Smooth muscle cell of trachea (primary cell): ENCODE data around the gene APOB. TPM values are rescaled to one million over a fixed set of nuclear protein-coding genes. Genes with fewer than 3 reads are reported as not detected.

Experiments used
- total RNA-seq: library from RNA; depleted of rRNA; stranded (reverse); fragments of >200 nt; gene quantifications from 2 replicates; pipeline ENCODE4 v1.2.1, GENCODE V29; 2014

APOB gene, protein sequence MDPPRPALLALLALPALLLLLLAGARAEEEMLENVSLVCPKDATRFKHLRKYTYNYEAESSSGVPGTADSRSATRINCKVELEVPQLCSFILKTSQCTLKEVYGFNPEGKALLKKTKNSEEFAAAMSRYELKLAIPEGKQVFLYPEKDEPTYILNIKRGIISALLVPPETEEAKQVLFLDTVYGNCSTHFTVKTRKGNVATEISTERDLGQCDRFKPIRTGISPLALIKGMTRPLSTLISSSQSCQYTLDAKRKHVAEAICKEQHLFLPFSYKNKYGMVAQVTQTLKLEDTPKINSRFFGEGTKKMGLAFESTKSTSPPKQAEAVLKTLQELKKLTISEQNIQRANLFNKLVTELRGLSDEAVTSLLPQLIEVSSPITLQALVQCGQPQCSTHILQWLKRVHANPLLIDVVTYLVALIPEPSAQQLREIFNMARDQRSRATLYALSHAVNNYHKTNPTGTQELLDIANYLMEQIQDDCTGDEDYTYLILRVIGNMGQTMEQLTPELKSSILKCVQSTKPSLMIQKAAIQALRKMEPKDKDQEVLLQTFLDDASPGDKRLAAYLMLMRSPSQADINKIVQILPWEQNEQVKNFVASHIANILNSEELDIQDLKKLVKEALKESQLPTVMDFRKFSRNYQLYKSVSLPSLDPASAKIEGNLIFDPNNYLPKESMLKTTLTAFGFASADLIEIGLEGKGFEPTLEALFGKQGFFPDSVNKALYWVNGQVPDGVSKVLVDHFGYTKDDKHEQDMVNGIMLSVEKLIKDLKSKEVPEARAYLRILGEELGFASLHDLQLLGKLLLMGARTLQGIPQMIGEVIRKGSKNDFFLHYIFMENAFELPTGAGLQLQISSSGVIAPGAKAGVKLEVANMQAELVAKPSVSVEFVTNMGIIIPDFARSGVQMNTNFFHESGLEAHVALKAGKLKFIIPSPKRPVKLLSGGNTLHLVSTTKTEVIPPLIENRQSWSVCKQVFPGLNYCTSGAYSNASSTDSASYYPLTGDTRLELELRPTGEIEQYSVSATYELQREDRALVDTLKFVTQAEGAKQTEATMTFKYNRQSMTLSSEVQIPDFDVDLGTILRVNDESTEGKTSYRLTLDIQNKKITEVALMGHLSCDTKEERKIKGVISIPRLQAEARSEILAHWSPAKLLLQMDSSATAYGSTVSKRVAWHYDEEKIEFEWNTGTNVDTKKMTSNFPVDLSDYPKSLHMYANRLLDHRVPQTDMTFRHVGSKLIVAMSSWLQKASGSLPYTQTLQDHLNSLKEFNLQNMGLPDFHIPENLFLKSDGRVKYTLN (N-terminal part only)
- under 0.01 TPM in 1 of 2 replicates, not detected in the other for total RNA-seq

DNA sequence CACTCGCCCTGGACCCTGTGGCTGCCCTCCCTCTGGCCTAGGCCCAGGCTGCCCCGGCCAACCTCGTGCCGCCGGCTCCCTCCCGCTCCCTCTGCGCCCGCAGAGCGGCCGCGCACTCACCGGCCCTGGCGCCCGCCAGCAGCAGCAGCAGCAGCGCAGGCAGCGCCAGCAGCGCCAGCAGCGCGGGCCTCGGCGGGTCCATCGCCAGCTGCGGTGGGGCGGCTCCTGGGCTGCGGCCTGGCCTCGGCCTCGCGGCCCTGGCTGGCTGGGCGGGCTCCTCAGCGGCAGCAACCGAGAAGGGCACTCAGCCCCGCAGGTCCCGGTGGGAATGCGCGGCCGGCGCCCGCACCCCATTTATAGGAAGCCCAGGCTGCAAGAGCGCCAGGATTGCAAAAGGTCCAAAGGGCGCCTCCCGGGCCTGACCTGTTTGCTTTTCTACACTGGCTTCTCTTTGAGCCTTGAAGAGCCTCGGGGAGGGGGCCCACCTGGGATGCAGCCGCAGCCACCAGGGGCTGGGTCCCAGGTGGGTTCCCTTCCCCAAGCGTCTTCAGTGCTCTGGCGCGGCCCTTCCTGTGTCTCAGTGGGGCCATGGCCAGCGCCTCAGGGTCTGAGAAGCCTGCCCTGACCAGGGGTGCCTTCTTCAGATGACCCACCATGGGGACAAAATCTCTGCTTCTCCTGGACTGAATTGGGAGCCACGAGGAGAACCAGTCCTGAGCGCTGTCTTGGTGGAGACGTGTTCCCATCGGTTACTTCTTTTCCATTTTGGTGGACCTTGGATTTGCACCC is at the start of gene APOB:
Gene APOB (minus strand): TSS at position 330 of the 789 bp plus-strand sequence. CDS start 128 bp downstream, at position 202.

Other genes with a start within 250 kb of the APOB start
- gene LDAH, start 221.0 kb downstream of the APOB start, total RNA-seq, result 15.9 and 27.5 TPM in 2 replicates
- gene TDRD15, start 79.9 kb upstream of the APOB start, total RNA-seq, result not detected in 2 replicates